SHP77 (cell line): ENCODE data around the gene SAFB2.

Source experiments
- DNase-seq, 2 experiments: peaks; one replicate each; lab custom pipeline; 2025; lab: John Stamatoyannopoulos, UW

The SAFB2 gene

GRCh38 chr19:5622465-5623396, at the start of gene SAFB2, which contains the start of gene SAFB:
Gene SAFB2 (minus strand): TSS chr19:5622776. CDS start chr19:5622715, 61 bp downstream.
Gene SAFB (plus strand): TSS chr19:5623083. CDS start chr19:5623206, 123 bp downstream.
- DNase-seq = peak; percentile 98 to 99

DNA sequence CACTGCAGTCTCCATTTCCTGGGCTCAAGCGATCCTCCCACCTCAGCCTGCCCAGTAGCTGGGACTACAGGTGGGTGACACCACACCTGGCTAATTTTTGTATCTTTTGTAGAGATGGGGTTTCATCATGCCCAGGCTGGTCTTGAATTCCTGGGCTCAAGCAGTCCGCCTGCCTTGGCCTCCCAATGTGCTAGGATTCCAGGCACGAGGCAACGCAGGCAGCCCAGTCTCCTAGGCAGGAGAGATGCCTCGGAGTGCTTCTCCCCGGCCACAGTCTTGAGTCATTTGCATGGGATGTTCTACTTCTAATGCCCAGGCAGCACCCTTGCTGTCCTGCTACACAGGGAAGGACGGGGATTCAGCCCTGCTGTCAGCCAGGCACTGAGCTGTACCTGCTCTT, 49.0 kb upstream of the SAFB2 start:
- no peak for DNase-seq

- DNase-seq = no peak
Measured at GRCh38 chr19:5669212-5669611, 46.6 kb upstream of the SAFB2 start.

DNA sequence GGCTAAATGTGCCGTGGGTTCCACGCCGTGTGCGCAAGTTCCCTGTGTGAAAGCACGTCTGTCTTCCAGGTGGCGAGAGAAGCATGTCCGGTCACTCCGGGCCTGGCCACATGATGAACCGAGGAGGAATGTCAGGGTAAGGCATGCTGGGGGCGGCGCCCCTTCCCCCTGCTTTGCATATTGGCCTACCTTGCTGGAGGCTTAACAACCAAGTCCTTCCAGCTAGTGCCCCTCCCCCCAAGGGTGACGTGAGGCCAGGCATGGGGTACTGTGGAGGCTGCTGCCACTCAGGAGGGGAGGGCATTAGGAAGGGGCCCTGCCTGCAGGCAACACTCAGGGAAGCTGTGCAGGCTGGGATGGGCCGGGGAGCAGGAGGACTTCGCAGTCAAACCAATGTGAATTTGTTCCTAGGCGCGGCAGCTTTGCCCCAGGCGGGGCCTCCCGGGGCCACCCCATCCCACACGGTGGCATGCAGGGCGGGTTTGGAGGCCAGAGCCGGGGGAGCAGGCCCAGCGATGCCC, 45.2 kb upstream of the SAFB2 start:
- no peak for DNase-seq

DNA sequence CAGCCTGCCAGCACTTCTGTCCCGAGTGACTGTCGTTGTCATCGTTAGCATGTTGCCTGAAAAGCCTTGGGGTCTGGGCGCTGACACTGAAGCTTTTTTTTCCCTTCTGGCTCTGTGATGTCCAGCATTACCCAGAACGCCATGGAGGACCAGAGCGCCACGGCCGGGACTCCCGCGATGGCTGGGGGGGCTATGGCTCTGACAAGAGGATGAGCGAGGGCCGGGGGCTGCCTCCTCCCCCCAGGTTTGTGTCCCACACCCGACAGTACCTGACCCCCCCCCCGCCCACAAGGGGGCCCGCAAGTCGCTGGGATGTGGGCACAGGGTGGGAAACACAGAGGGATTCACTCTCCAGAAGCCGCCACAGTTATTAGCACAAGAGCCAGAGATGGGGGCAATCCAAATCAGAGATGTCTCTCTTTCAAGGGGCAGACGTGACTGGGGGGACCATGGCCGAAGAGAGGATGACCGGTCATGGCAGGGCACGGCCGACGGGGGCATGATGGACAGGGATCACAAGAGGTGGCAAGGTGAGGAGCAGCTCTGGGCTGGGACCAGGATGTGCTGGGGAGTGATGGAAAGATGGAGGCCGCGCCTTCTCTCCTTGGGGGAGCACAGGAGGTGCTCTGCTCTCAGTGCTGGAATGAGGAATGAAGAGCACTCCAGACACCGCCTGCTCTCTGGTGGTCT, 44.5 kb upstream of the SAFB2 start:
- DNase-seq = no peak

DNA sequence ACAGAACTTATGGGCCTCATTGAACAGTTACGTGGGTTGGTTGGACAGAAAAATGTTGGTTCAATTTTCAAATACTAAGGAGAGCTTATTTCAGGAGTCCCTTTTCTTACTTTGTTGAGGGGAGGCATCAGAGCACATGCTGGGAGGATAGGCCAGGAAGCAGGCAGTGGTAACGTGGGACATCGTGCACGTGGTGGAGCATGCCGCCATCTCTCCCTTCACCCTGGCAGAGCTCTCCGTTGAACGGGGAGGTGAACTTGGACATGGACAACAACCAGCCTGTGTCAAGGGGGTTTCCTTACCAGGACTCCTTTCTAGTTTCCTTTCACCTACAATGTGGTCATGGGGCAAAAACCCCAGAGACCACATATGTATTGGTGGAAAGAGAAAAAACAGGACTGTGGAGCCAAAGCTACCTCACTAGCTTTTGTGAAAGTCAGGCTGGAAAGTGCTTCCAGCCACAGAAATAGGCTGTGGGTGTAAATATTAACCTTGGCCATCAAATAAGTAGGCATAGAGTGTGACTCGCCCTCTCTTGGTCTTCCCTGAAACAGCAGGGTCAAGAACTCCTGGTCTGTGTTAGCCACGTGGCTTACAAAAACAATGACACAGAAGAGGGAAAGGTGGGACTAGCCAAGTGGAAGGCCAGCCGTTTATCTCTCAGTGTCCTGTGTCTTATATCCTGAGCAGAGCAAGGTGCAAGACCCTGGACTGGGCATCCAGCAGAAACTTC, 43.4 kb upstream of the SAFB2 start:
- DNase-seq = no peak

- no peak for DNase-seq
Measured at GRCh38 chr19:5664515-5664914, 41.9 kb upstream of the SAFB2 start.

- DNase-seq = no peak
Measured at GRCh38 chr19:5663904-5664303, 41.3 kb upstream of the SAFB2 start.

DNA sequence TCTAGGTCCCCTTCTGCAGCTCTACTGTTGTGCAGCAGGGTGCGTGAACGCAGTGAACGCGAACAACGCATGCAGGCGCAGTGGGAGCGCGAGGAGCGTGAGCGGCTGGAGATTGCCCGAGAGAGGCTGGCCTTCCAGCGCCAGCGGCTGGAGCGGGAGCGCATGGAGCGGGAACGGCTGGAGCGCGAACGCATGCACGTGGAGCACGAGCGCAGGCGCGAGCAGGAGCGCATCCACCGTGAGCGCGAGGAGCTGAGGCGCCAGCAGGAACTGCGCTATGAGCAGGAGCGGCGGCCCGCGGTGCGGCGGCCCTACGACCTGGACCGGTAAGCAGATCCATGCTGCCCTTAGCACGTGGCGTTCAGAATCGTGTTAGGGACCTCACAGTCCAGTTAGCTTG, 38.9 kb upstream of the SAFB2 start:
- DNase-seq = no peak

DNA sequence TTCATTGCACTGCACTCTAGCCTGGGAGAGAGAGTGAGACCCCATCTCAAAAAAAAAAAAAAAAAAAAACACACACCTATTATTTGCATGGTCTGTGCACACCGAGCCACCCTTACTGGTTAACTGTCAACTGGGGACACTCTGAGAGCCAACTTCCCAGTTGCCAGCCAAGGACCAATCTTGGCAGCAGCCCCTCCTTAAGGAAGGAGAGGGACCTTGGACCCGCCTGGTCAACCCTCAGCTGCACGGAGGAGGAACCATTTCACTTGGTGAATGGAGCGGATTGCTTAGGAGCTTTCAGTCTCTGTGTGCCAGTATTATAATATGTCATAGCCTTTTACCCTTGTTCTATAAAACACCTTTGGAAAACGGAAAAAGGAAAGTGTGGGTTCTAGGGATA, 32.8 kb upstream of the SAFB2 start:
- DNase-seq = no peak

DNA sequence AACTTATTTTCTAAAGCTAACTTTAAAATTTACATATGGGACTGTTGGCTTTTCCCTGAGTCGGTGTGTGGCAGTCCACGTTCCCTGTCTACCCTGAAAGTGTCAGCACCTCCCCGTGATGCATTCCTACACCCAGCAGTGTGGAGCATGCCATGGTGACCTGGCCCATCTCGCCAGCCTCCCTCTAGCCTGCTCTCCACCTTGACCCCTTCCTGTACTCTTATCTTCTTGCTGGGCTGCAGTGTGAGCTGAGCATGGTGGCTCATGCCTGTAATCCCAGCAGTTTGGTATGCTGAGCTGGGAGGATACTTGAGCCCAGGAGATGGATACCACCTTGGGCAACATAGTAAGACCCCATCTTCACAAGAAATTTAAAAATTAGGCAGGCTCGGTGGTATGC, 32.4 kb upstream of the SAFB2 start:
- DNase-seq = no peak

GRCh38 chr19:5652261-5652660, 29.7 kb upstream of the SAFB2 start:
- no peak for DNase-seq

- DNase-seq = no peak
Measured at GRCh38 chr19:5651361-5651760, 28.8 kb upstream of the SAFB2 start.

DNA sequence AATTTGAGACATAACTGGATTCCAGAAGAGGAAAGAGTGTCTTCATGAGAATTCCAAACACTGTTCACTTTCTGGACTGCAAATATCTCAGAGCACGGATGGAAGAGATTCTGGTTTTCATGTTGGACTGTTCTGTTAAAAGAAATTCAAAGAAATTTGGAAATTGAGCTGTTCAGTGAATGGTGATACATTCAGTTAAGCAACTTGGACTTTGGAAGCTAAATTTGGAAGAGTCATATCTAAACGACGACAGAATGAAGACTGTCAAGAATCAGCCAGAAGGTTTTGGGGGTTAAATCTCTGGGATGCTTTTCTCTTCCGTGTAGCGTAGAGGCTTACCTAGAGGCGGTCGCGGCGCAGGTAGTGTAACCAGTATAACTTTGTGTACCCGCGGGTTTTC, 25.9 kb upstream of the SAFB2 start:
- no peak for DNase-seq

GRCh38 chr19:5646703-5647102, 24.1 kb upstream of the SAFB2 start:
- DNase-seq = no peak

- DNase-seq = no peak
Measured at GRCh38 chr19:5645409-5645808, 22.8 kb upstream of the SAFB2 start.

DNA sequence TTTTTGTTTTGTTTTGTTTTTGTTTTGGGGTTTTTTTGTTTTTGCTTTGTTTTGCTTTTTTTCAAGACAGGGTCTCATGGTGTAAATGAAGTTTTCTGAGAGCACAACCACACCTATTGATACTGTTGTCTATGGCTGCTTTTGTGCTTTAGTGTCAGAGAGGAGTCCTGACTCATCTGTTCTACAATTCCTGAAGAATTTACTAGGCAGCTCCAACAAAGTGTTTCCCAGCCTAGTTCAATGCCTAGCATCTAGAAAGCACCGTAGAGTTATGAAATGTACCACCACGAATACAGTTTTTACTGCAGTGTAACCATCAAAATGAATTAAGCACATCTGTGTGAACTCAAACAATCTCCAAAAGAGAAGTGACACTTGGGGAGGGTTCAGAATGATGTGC, 21.5 kb upstream of the SAFB2 start:
- DNase-seq = no peak

DNA sequence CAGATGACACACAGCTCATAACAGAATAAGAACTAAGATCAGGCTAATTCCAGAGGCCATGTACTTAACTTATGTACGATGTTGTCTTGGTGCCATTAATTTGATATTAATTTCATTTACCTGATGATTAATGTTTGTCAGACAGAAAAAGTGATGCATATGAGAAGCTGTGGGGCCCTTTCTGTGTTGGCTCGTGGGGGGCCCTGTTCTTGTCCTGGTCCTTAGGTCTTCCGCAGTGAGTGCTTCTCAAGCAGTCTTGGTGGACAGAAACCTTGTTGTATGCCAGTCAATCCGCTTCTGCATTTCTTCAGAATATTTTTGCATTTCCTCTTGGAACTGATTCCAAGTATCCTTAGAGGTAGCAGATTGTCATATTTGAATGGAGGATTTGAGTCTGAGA, 20.5 kb upstream of the SAFB2 start:
- DNase-seq = no peak

- no peak for DNase-seq
Measured at GRCh38 chr19:5642204-5642603, 19.6 kb upstream of the SAFB2 start.

DNA sequence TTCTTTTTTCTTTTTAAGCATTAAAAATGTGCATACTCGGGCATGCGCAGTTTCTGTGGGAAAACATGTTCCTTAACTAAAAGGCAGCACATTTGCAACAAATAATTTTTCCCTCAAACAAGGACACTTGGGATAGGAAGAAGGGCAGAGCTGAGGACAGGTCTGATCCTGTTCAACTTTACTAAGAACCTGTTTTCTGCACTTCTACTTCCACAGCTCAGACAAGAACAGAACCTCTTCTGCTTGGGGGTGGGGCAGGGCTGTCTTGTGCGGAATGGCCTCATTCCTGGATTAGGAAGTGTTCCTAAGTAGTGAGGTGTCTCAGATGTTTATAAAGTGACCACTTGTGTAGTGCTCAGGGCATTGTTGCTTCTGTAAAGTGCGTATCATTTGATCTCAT, 18.6 kb upstream of the SAFB2 start:
- no peak for DNase-seq

DNA sequence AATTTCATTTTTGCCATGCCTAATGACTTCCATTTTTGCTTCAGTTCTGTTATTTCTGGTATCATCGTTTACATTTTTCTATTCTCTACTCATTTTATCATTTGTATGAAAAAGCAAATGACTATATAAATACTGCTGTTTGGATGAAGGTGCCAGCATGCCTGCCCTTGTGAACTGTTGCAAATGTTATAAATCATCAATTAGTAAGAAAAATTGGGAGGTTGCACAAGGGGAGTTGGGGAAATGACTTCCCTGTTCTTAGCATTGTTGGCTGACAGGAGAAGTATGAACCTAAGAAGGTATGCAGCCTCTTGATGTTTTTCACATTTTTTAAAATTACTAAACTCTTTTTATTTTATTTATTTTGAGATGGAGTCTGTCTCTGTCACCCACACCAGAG, 15.4 kb upstream of the SAFB2 start:
- DNase-seq = no peak

GRCh38 chr19:5635427-5635826, 12.9 kb upstream of the SAFB2 start:
- no peak for DNase-seq
